ENCODE results near the gene CDC45.

The CDC45 gene

GRCh38 chr22:19506212-19506611, 26.5 kb downstream of the CDC45 start:
- no peak for DNase-seq
- Histone ChIP-seq H3K4me3 (ENCODE audit: low read depth, low read length) (no peak overlapping the region), H3K27ac (no peak overlapping the region), H3K36me3 (replicated peaks) (no peaks in the 10 kb centered on the region), H3K27me3 (replicated peaks) (no peaks in the 10 kb centered on the region)
- TF ChIP-seq CTCF (IDR thresholded peaks at IDR 0.05; ENCODE audit: low read depth, low read length, missing control alignments): no peak
- in situ Hi-C loops (cut with HindIII; ENCODE audit: low pct_ligation_motif_present, low sequenced_read_pairs): no loop called here

DNA sequence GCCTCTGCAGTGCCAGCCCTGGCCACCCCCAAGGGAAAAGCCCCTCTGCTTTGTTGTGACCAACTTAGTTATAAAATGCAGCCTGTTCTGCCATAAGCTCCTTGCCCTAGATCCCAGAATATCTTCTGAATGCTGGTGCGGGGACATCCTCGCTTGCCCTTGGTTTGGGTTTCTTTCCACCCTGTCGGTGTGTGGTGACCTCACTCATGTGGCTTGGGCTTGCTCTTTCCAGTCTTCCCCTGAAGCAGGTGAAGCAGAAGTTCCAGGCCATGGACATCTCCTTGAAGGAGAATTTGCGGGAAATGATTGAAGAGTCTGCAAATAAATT, 27.8 kb downstream of the CDC45 start:
- Histone ChIP-seq H3K4me3 (ENCODE audit: low read depth, low read length) (no peak overlapping the region), H3K27me3 (replicated peaks) (no peaks in the 10 kb centered on the region), H3K36me3 (replicated peaks) (no peaks in the 10 kb centered on the region), H3K27ac (no peak overlapping the region)
- in situ Hi-C loops (cut with HindIII; ENCODE audit: low pct_ligation_motif_present, low sequenced_read_pairs): no loop called here
- no peak for TF ChIP-seq CTCF (IDR thresholded peaks at IDR 0.05; ENCODE audit: low read depth, low read length, missing control alignments)
- no peak for DNase-seq

GRCh38 chr22:19508024-19508776, 28.5 kb downstream of the CDC45 start:
- no peak overlapping the region for H3K27ac ChIP-seq
- TF ChIP-seq CTCF (IDR thresholded peaks at IDR 0.05; ENCODE audit: low read depth, low read length, missing control alignments): no peak

DNA sequence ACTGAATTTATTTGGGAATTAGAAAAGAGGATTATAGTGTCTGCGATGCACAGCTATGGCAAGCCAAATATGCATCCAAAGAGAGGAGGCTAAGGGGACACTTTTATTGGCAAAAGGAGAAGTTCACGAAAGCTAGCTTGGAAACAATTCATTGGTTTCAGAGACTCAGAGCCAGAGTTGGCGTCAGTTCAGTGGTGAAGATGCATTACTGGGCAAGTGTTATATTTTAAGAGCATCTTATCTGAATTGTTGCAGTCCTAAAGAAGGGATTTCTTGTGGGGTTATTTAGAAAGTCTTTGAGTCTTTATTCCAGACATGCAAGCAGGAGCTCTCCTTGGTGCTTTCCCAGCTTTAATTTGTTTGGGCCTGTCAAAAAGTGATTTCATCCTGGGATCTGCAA, 29.5 kb downstream of the CDC45 start:
- TF ChIP-seq CTCF (IDR thresholded peaks at IDR 0.05; ENCODE audit: low read depth, low read length, missing control alignments): no peak
- no peaks in the 10 kb centered on the region for H3K27me3 ChIP-seq (replicated peaks)
- no peak for DNase-seq
- H3K27ac ChIP-seq: no peak overlapping the region
- no peak overlapping the region for H3K4me3 ChIP-seq (ENCODE audit: low read depth, low read length)
- H3K36me3 ChIP-seq (replicated peaks): peaks cover 2% of the 10 kb centered on the region
- in situ Hi-C loops (cut with HindIII; ENCODE audit: low pct_ligation_motif_present, low sequenced_read_pairs): no loop called here

More at GRCh38 chr22:19508024-19508776, 28.5 kb downstream of the CDC45 start:
- no peaks in the 10 kb centered on the region for H3K27me3 ChIP-seq (replicated peaks)
- H3K4me3 ChIP-seq (ENCODE audit: low read depth, low read length): no peak overlapping the region
- peaks cover under 1% of the 10 kb centered on the region for H3K36me3 ChIP-seq (replicated peaks)
- no peak for DNase-seq
- in situ Hi-C loops (cut with HindIII; ENCODE audit: low pct_ligation_motif_present, low sequenced_read_pairs): no loop called here

DNA sequence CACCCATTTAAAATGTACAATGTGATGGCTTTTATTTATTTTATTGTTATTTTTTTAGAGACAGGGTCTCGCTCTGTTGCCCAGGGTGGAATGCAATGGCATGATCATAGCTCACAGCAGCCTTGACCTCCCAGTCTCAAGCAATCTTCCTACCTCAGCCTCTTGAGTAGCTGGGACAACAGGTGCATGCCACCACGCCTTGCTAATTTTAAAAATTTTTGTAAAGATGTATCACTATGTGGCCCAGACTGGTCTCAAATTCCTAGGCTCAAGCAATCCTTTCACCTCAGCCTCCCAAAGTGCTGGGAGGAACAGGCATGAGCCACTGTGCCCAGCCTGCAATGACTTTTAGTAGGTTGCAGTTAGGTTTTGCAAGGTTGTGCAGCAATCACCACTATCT, 30.2 kb downstream of the CDC45 start:
- DNase-seq: no peak
- in situ Hi-C loops (cut with HindIII; ENCODE audit: low pct_ligation_motif_present, low sequenced_read_pairs): no loop called here
- no peak overlapping the region for H3K4me3 ChIP-seq (ENCODE audit: low read depth, low read length)
- no peak for TF ChIP-seq CTCF (IDR thresholded peaks at IDR 0.05; ENCODE audit: low read depth, low read length, missing control alignments)
- no peaks in the 10 kb centered on the region for H3K27me3 ChIP-seq (replicated peaks)
- peaks cover 2% of the 10 kb centered on the region for H3K36me3 ChIP-seq (replicated peaks)
- H3K27ac ChIP-seq: no peak overlapping the region

- TF ChIP-seq CTCF (IDR thresholded peaks at IDR 0.05; ENCODE audit: low read depth, low read length, missing control alignments): no peak
- Histone ChIP-seq H3K27me3 (replicated peaks) (no peaks in the 10 kb centered on the region), H3K36me3 (replicated peaks) (peaks cover 2% of the 10 kb centered on the region), H3K4me3 (ENCODE audit: low read depth, low read length) (no peak overlapping the region), H3K27ac (no peak overlapping the region)
- in situ Hi-C loops (cut with HindIII; ENCODE audit: low pct_ligation_motif_present, low sequenced_read_pairs): no loop called here
- no peak for DNase-seq
These were observed 31.2 kb downstream of the CDC45 start for GRCh38 chr22:19510919-19511341.

Data from brain microvascular endothelial cell (primary cell).